Measurements from ENCODE around the gene FSCN2.
A peak's percentile ranks its signal among the peaks of the same experiment; 100 is the strongest.

The FSCN2 gene

GRCh38 chr17:81511554-81511803 is 16.7 kb upstream of the FSCN2 start:
- H3K79me2 ChIP-seq (ENCODE audit: low read length) = peaks cover 31% of the 10 kb centered on the region
- H3K9ac ChIP-seq (ENCODE audit: low read length) = peak overlapping the region; percentile 66; the same call in 1 of the 2 replicates
- H3K36me3 ChIP-seq (replicated peaks; ENCODE audit: insufficient read depth, low read length) = peaks cover 17% of the 10 kb centered on the region
- no peaks in the 10 kb centered on the region for H3K9me3 ChIP-seq (replicated peaks; ENCODE audit: insufficient read depth, low read length)
- peak overlapping the region; percentile 92 for H3K4me2 ChIP-seq (ENCODE audit: low read depth, low read length)
- no peak for TF ChIP-seq EZH2 (optimal IDR thresholded peaks at IDR 0.05; ENCODE audit: low read depth, low read length)
- no peak for TF ChIP-seq CTCF (IDR thresholded peaks at IDR 0.05; ENCODE audit: low read length)
- TF ChIP-seq EZH2phosphoT487 (IDR thresholded peaks at IDR 0.05; ENCODE audit: low read length) = no peak
- peak overlapping the region; percentile 92 for H3K4me3 ChIP-seq (ENCODE audit: low read length)
- H4K20me1 ChIP-seq (ENCODE audit: insufficient read depth, low read length) = peaks cover 30% of the 10 kb centered on the region
- no peak for DNase-seq
- H3F3A ChIP-seq (ENCODE audit: insufficient read depth, low read length) = peaks cover 74% of the 10 kb centered on the region
- H3K27ac ChIP-seq (ENCODE audit: low read length) = no peak overlapping the region
- H3K4me1 ChIP-seq (ENCODE audit: low read length) = peaks cover 21% of the 10 kb centered on the region
- no peak overlapping the region for H2AFZ ChIP-seq (ENCODE audit: low read length)
- no peaks in the 10 kb centered on the region; the same call in 1 of the 2 replicates for H3K27me3 ChIP-seq (replicated peaks; ENCODE audit: insufficient read depth, low read length)
- H3K9me2 ChIP-seq (replicated peaks; ENCODE audit: insufficient read depth, low read length) = no peaks in the 10 kb centered on the region

DNA sequence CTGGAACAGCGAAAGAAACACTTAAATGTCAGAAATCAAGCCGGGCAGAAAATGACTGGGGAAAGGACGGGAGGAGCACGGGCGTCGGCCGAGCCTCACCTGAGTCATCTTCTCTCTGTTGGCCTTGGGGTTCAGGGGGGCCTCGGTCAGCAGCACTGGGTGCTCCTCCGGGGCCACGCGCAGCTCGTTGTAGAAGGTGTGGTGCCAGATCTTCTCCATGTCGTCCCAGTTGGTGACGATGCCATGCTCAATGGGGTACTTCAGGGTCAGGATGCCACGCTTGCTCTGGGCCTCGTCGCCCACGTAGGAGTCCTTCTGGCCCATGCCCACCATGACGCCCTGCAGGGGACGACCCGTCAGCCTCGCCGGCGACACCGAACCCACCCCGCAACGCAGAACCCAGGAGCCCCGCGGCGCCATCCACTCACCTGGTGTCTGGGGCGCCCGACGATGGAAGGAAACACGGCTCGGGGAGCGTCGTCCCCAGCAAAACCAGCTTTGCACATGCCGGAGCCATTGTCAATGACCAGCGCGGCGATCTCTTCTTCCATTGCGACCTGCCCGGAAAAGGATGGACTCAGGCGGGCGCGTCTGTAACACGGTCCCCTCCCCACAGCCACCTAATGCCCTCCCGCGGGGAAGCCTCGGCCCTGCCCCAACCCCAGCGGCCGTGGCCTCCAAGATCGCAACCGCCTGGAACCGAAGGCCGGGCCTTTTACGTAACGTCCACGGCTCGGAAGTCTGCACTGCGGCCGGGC is 16.2 kb upstream of the FSCN2 start:
- TF ChIP-seq EZH2phosphoT487 (IDR thresholded peaks at IDR 0.05; ENCODE audit: low read length) (no peak), EZH2 (optimal IDR thresholded peaks at IDR 0.05; ENCODE audit: low read depth, low read length) (no peak), CTCF (IDR thresholded peaks at IDR 0.05; ENCODE audit: low read length) (no peak)
- Histone ChIP-seq H3K9me3 (replicated peaks; ENCODE audit: insufficient read depth, low read length) (no peaks in the 10 kb centered on the region), H4K20me1 (ENCODE audit: insufficient read depth, low read length) (peaks cover 30% of the 10 kb centered on the region)

GRCh38 chr17:81512562-81513371 is 15.4 kb upstream of the FSCN2 start, which contains the start of gene ACTG1:
TSS of gene ACTG1 (minus strand) at chr17:81512799. CDS start at chr17:81512354, 445 bp downstream.
- Histone ChIP-seq H2AFZ (ENCODE audit: low read length) (peak within 1 kb of the TSS; percentile 70; the same call in 1 of the 2 replicates), H3K9me3 (replicated peaks; ENCODE audit: insufficient read depth, low read length) (no peaks in the 10 kb centered on the region), H3K9ac (ENCODE audit: low read length) (peak within 1 kb of the TSS; percentile 75), H3K9me2 (replicated peaks; ENCODE audit: insufficient read depth, low read length) (no peaks in the 10 kb centered on the region), H3K36me3 (replicated peaks; ENCODE audit: insufficient read depth, low read length) (peaks cover 17% of the 10 kb centered on the region), H3K4me3 (ENCODE audit: low read length) (peak within 1 kb of the TSS; percentile 92), H3K4me2 (ENCODE audit: low read depth, low read length) (peak within 1 kb of the TSS; percentile 93), H3K27ac (ENCODE audit: low read length) (peak within 1 kb of the TSS; percentile 69; the same call in 1 of the 2 replicates), H4K20me1 (ENCODE audit: insufficient read depth, low read length) (peaks cover 30% of the 10 kb centered on the region), H3F3A (ENCODE audit: insufficient read depth, low read length) (peaks cover 70% of the 10 kb centered on the region), H3K27me3 (replicated peaks; ENCODE audit: insufficient read depth, low read length) (no peaks in the 10 kb centered on the region), H3K4me1 (ENCODE audit: low read length) (peaks cover 24% of the 10 kb centered on the region), H3K79me2 (ENCODE audit: low read length) (peaks cover 34% of the 10 kb centered on the region)
- TF ChIP-seq CTCF (IDR thresholded peaks at IDR 0.05; ENCODE audit: low read length) (no peak), EZH2phosphoT487 (IDR thresholded peaks at IDR 0.05; ENCODE audit: low read length) (no peak), EZH2 (optimal IDR thresholded peaks at IDR 0.05; ENCODE audit: low read depth, low read length) (no peak)
- peak; percentile 94 for DNase-seq

More for the DNA sequence above, 16.2 kb upstream of the FSCN2 start:
- Histone ChIP-seq H3K4me3 (ENCODE audit: low read length) (peak overlapping the region; percentile 92), H3K27me3 (replicated peaks; ENCODE audit: insufficient read depth, low read length) (no peaks in the 10 kb centered on the region), H3K4me1 (ENCODE audit: low read length) (peaks cover 24% of the 10 kb centered on the region), H3K4me2 (ENCODE audit: low read depth, low read length) (peak overlapping the region; percentile 92), H3F3A (ENCODE audit: insufficient read depth, low read length) (peaks cover 75% of the 10 kb centered on the region), H3K9ac (ENCODE audit: low read length) (peak overlapping the region; percentile 66), H3K9me2 (replicated peaks; ENCODE audit: insufficient read depth, low read length) (no peaks in the 10 kb centered on the region), H3K27ac (ENCODE audit: low read length) (no peak overlapping the region; the same call in 1 of the 2 replicates), H3K79me2 (ENCODE audit: low read length) (peaks cover 34% of the 10 kb centered on the region), H3K36me3 (replicated peaks; ENCODE audit: insufficient read depth, low read length) (peaks cover 17% of the 10 kb centered on the region), H2AFZ (ENCODE audit: low read length) (no peak overlapping the region)
- no peak for DNase-seq

All from MM.1S (cell line).